Measurements from ENCODE around the gene GATAD2B.

Gene GATAD2B

DNA sequence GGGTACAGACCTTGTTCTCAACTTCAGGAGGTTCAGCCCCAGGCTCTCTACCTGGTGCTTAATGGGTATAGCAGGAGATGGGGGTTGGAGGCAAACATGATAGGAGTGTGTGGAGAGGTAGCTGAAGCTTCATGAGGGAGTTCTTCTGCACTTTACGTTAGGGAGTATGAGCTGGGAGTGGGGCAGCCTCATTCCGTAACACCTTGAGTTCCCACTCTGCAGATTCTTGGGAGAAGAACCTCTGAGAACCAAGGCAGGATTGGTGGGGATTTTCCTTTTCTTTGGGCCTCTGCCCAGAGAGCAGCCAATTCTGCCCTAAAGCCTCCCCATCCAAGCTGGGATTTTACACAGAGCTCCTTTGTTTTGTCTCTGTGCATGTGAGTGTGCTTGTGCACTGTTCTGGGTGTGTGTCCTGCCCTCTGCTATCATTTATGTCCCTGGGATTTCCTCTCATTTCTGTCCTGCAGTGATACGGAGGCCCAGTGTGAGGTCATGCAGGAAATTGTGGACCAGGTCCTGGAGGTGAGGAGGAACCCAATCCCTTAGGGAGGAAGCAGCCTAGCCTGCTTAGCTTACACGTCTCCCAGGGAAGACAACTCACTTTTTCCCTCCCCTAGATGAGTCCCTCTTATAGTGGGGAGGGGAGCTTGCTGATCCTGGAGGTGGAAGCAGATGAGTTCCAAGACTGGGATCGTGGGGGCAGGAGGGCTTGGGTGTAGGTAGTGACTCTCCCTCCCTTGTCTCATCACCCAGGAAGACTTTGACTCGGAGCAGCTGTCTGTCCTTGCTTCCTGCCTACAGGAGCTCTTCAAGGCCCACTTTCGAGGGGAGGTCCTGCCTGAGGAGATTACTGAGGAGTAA, 159.2 kb downstream of the GATAD2B start:
- DNase-seq (ENCODE audit: low read depth in 4 of 4, low spot score in 1 of 4), result no peak

DNA sequence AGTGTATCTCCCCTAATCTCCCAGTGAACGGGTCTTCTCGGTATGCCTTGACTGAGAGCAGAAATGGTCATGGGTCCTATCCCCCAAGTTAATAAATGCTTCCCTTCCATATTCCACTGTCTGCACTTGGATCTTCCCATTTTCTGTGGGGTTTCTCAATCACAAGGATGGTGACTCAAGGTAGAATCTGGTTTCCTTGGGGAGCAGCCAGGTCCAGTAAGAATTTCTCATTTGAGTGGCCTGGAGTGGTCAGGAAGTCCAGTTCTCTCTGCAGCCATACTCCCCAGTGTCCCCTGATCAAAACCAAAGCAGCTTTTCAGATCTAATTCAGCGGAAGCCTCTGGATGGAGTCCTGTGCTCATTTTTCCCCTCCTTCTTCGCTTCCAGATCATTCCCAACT, 162.3 kb downstream of the GATAD2B start:
- no peak for DNase-seq (ENCODE audit: low read depth in 4 of 4, low spot score in 1 of 4)

Measured in stimulated activated CD4-positive, alpha-beta T cell treated with anti-CD3 and anti-CD28 coated beads, Interleukin-1b, Interleukin-23, amount 100 ng/mL, for 24 hours (primary cell).